Measurements from ENCODE around the gene IRAK2. TPM values are rescaled to one million over a fixed set of nuclear protein-coding genes. Genes with fewer than 3 reads are reported as not detected.
"Not testable (repeated sequence)": the region's sequence is repeated elsewhere in the genome, so short reads cannot be mapped to it uniquely, and the experiment has no call there.

The IRAK2 gene
- total RNA-seq, 1 experiment from 2014 or later: 4.2 TPM

- no peak for TF ChIP-seq CTCF (IDR thresholded peaks at IDR 0.05; ENCODE audit: insufficient read depth in 1 of 2, low read depth in 1 of 2, low read length in 1 of 2, severe bottlenecking in 1 of 2, unreplicated experiment in 1 of 2)
- BruUV-seq (replicated peaks): no TSS peak
- no peaks in the 10 kb centered on the region for H3K27me3 ChIP-seq (replicated peaks; ENCODE audit: control insufficient read depth, insufficient read depth, low read length)
- H3K36me3 ChIP-seq (ENCODE audit: control insufficient read depth, insufficient read depth, low read length): no peaks in the 10 kb centered on the region
- DNase-seq: no peak
- CTCF ChIA-PET: no interaction called here
- no peak overlapping the region for H3K4me3 Mint-ChIP-seq (ENCODE audit: unreplicated experiment)
- POLR2A ChIA-PET: no interaction called here
- H3K9me3 ChIP-seq: no peaks in the 10 kb centered on the region
- H3K4me1 Mint-ChIP-seq (ENCODE audit: low read depth, unreplicated experiment): peaks cover 10% of the 10 kb centered on the region
- no peak overlapping the region for H3K27ac Mint-ChIP-seq (ENCODE audit: unreplicated experiment)
- H3K4me3 ChIP-seq (ENCODE audit: low read depth, low read length): no peak overlapping the region
- intact Hi-C loops (cut with micrococcal nuclease; ENCODE audit: unreplicated experiment): loop anchor here (2.0 kb wide), 1 partner anchor 27 kb away; the partner anchor contains the start of gene GHRL
- H3K27me3 Mint-ChIP-seq (ENCODE audit: insufficient read depth, unreplicated experiment): no peaks in the 10 kb centered on the region
- H3K9me3 Mint-ChIP-seq (ENCODE audit: unreplicated experiment): no peaks in the 10 kb centered on the region
- peaks cover 82% of the 10 kb centered on the region for H3K36me3 Mint-ChIP-seq (ENCODE audit: insufficient read depth, unreplicated experiment)
- no peaks in the 10 kb centered on the region for H3K4me1 ChIP-seq
Measured at GRCh38 chr3:10265833-10266232, 101.1 kb downstream of the IRAK2 start.

GRCh38 chr3:10266936-10267335 lies 102.2 kb downstream of the IRAK2 start:
- POLR2A ChIA-PET: interaction anchor here (0.6 kb wide), 1 partner anchor 30 kb away, joined by 3 read pairs; no protein-coding TSS in a partner anchor
- H3K27ac Mint-ChIP-seq (ENCODE audit: unreplicated experiment); H3K27me3 Mint-ChIP-seq (ENCODE audit: insufficient read depth, unreplicated experiment); H3K4me1 ChIP-seq; BruUV-seq (replicated peaks); H3K9me3 Mint-ChIP-seq (ENCODE audit: unreplicated experiment); H3K36me3 ChIP-seq (ENCODE audit: control insufficient read depth, insufficient read depth, low read length); H3K9me3 ChIP-seq; DNase-seq; intact Hi-C loops (cut with micrococcal nuclease; ENCODE audit: unreplicated experiment); H3K27me3 ChIP-seq (replicated peaks; ENCODE audit: control insufficient read depth, insufficient read depth, low read length); CTCF ChIA-PET; H3K4me3 ChIP-seq (ENCODE audit: low read depth, low read length); H3K4me3 Mint-ChIP-seq (ENCODE audit: unreplicated experiment): not testable (repeated sequence)
- Mint-ChIP-seq H3K36me3 (ENCODE audit: insufficient read depth, unreplicated experiment) (peaks cover 82% of the 10 kb centered on the region), H3K4me1 (ENCODE audit: low read depth, unreplicated experiment) (peaks cover 10% of the 10 kb centered on the region)

GRCh38 chr3:10268116-10268515 lies 103.4 kb downstream of the IRAK2 start:
- H3K9me3 ChIP-seq: no peaks in the 10 kb centered on the region
- no peaks in the 10 kb centered on the region for H3K36me3 ChIP-seq (ENCODE audit: control insufficient read depth, insufficient read depth, low read length)
- H3K27me3 ChIP-seq (replicated peaks; ENCODE audit: control insufficient read depth, insufficient read depth, low read length): no peaks in the 10 kb centered on the region
- Mint-ChIP-seq H3K9me3 (ENCODE audit: unreplicated experiment) (no peaks in the 10 kb centered on the region), H3K4me3 (ENCODE audit: unreplicated experiment) (no peak overlapping the region), H3K4me1 (ENCODE audit: low read depth, unreplicated experiment) (peaks cover 14% of the 10 kb centered on the region), H3K27me3 (ENCODE audit: insufficient read depth, unreplicated experiment) (no peaks in the 10 kb centered on the region), H3K27ac (ENCODE audit: unreplicated experiment) (no peak overlapping the region), H3K36me3 (ENCODE audit: insufficient read depth, unreplicated experiment) (peaks cover 84% of the 10 kb centered on the region)
- DNase-seq: no peak
- intact Hi-C loops (cut with micrococcal nuclease; ENCODE audit: unreplicated experiment): no loop called here
- CTCF ChIA-PET: no interaction called here
- TF ChIP-seq CTCF (IDR thresholded peaks at IDR 0.05; ENCODE audit: insufficient read depth in 1 of 2, low read depth in 1 of 2, low read length in 1 of 2, severe bottlenecking in 1 of 2, unreplicated experiment in 1 of 2): no peak
- H3K4me1 ChIP-seq: no peaks in the 10 kb centered on the region
- no TSS peak for BruUV-seq (replicated peaks)
- POLR2A ChIA-PET: no interaction called here
- H3K4me3 ChIP-seq (ENCODE audit: low read depth, low read length): no peak overlapping the region

GRCh38 chr3:10268930-10269329 lies 104.2 kb downstream of the IRAK2 start:
- BruUV-seq (replicated peaks): no TSS peak
- H3K9me3 Mint-ChIP-seq (ENCODE audit: unreplicated experiment): no peaks in the 10 kb centered on the region

More at GRCh38 chr3:10268930-10269329, 104.2 kb downstream of the IRAK2 start:
- peaks cover 13% of the 10 kb centered on the region for H3K4me1 Mint-ChIP-seq (ENCODE audit: low read depth, unreplicated experiment)
- TF ChIP-seq CTCF (IDR thresholded peaks at IDR 0.05; ENCODE audit: insufficient read depth in 1 of 2, low read depth in 1 of 2, low read length in 1 of 2, severe bottlenecking in 1 of 2, unreplicated experiment in 1 of 2): no peak
- H3K27me3 ChIP-seq (replicated peaks; ENCODE audit: control insufficient read depth, insufficient read depth, low read length): no peaks in the 10 kb centered on the region
- no peak for DNase-seq
- intact Hi-C loops (cut with micrococcal nuclease; ENCODE audit: unreplicated experiment): no loop called here
- ChIA-PET CTCF (no interaction called here), POLR2A (no interaction called here)
- H3K4me1 ChIP-seq: no peaks in the 10 kb centered on the region
- no peak overlapping the region for H3K27ac Mint-ChIP-seq (ENCODE audit: unreplicated experiment)
- H3K9me3 ChIP-seq: no peaks in the 10 kb centered on the region
- H3K4me3 ChIP-seq (ENCODE audit: low read depth, low read length): no peak overlapping the region
- peaks cover 77% of the 10 kb centered on the region for H3K36me3 Mint-ChIP-seq (ENCODE audit: insufficient read depth, unreplicated experiment)
- H3K27me3 Mint-ChIP-seq (ENCODE audit: insufficient read depth, unreplicated experiment): no peaks in the 10 kb centered on the region
- H3K4me3 Mint-ChIP-seq (ENCODE audit: unreplicated experiment): no peak overlapping the region
- no peaks in the 10 kb centered on the region for H3K36me3 ChIP-seq (ENCODE audit: control insufficient read depth, insufficient read depth, low read length)

Data from Caco-2 (cell line).